ENCODE results near the gene TBXA2R.

Gene TBXA2R

GRCh38 chr19:3637621-3638020, 30.9 kb upstream of the TBXA2R start:
- H3K4me3 ChIP-seq (ENCODE audit: low read depth, low read length) = no peak overlapping the region
- no peaks in the 10 kb centered on the region for H3K9me3 ChIP-seq (ENCODE audit: severe bottlenecking)
- no peak for DNase-seq
- no peak for TF ChIP-seq CTCF (IDR thresholded peaks at IDR 0.05; ENCODE audit: low read depth, low read length)
- peaks cover 73% of the 10 kb centered on the region for H3K36me3 ChIP-seq
- no peaks in the 10 kb centered on the region for H3K27me3 ChIP-seq (ENCODE audit: insufficient read depth, low read depth, severe bottlenecking)
- H3K27ac ChIP-seq = no peak overlapping the region

GRCh38 chr19:3636962-3637361, 30.3 kb upstream of the TBXA2R start:
- TF ChIP-seq CTCF (IDR thresholded peaks at IDR 0.05; ENCODE audit: low read depth, low read length) = no peak
- Histone ChIP-seq H3K27me3 (ENCODE audit: insufficient read depth, low read depth, severe bottlenecking) (no peaks in the 10 kb centered on the region), H3K36me3 (peaks cover 74% of the 10 kb centered on the region)

GRCh38 chr19:3636506-3636905, 29.8 kb upstream of the TBXA2R start:
- peaks cover 74% of the 10 kb centered on the region for H3K36me3 ChIP-seq
- no peak overlapping the region for H3K4me3 ChIP-seq (ENCODE audit: low read depth, low read length)

More at GRCh38 chr19:3636962-3637361, 30.3 kb upstream of the TBXA2R start:
- no peak overlapping the region for H3K4me3 ChIP-seq (ENCODE audit: low read depth, low read length)
- H3K27ac ChIP-seq = no peak overlapping the region
- no peaks in the 10 kb centered on the region for H3K9me3 ChIP-seq (ENCODE audit: severe bottlenecking)
- DNase-seq = no peak

GRCh38 chr19:3634496-3635045, 27.9 kb upstream of the TBXA2R start:
- H3K4me3 ChIP-seq (ENCODE audit: low read depth, low read length) = no peak overlapping the region
- no peaks in the 10 kb centered on the region for H3K9me3 ChIP-seq (ENCODE audit: severe bottlenecking)
- no peaks in the 10 kb centered on the region for H3K27me3 ChIP-seq (ENCODE audit: insufficient read depth, low read depth, severe bottlenecking)
- DNase-seq = no peak
- no peak overlapping the region for H3K27ac ChIP-seq
- peaks cover 67% of the 10 kb centered on the region for H3K36me3 ChIP-seq
- no peak for TF ChIP-seq CTCF (IDR thresholded peaks at IDR 0.05; ENCODE audit: low read depth, low read length)

More at GRCh38 chr19:3636506-3636905, 29.8 kb upstream of the TBXA2R start:
- Histone ChIP-seq H3K27me3 (ENCODE audit: insufficient read depth, low read depth, severe bottlenecking) (no peaks in the 10 kb centered on the region), H3K27ac (no peak overlapping the region), H3K9me3 (ENCODE audit: severe bottlenecking) (no peaks in the 10 kb centered on the region)
- DNase-seq = no peak
- TF ChIP-seq CTCF (IDR thresholded peaks at IDR 0.05; ENCODE audit: low read depth, low read length) = no peak

- peaks cover 57% of the 10 kb centered on the region for H3K36me3 ChIP-seq
- no peaks in the 10 kb centered on the region for H3K27me3 ChIP-seq (ENCODE audit: insufficient read depth, low read depth, severe bottlenecking)
- no peak overlapping the region for H3K4me3 ChIP-seq (ENCODE audit: low read depth, low read length)
- no peak overlapping the region for H3K27ac ChIP-seq
- H3K9me3 ChIP-seq (ENCODE audit: severe bottlenecking) = no peaks in the 10 kb centered on the region
- no peak for TF ChIP-seq CTCF (IDR thresholded peaks at IDR 0.05; ENCODE audit: low read depth, low read length)
- DNase-seq = no peak
Observed at GRCh38 chr19:3633559-3633988, 26.9 kb upstream of the TBXA2R start.

Measured in WERI-Rb-1 (cell line).